ENCODE data around the gene OSGEP. TPM values are rescaled to one million over a fixed set of nuclear protein-coding genes. Genes with fewer than 3 reads are reported as not detected.

OSGEP gene
- 100 to 1,000 TPM in 3 of 4 donors, 10 to 100 TPM in 1; 58.3 to 112 (median 102) TPM for total RNA-seq

GRCh38 chr14:20454516-20455354 lies at the start of gene OSGEP, which contains the start of gene APEX1:
OSGEP (minus strand) TSS chr14:20454812; CDS start chr14:20454683, 129 bp downstream.
APEX1 (plus strand) TSS chr14:20455226; CDS start chr14:20455646, 420 bp downstream.
- peak; percentile 98 to 99 (median 99) for DNase-seq
- Histone ChIP-seq H3K36me3 (peaks cover 0 to 57% (median 0%) of the 10 kb centered on the region in 3 donors), H3K27me3 (no peaks in the 10 kb centered on the region), H3K4me3 (peak within 1 kb of the TSS; percentile 49 to 89 (median 72)), H3K27ac (peak within 1 kb of the TSS; percentile 83 to 97 (median 88)), H3K9me3 (no peaks in the 10 kb centered on the region), H3K4me1 (peaks cover 0 to 49% (median 13%) of the 10 kb centered on the region in 4 donors)
- peak in 3 of 6 experiments; percentile 10 to 27 (median 10) for TF ChIP-seq CTCF (IDR thresholded peaks at IDR 0.05)
- peak; percentile 58 to 92 for TF ChIP-seq POLR2A (IDR thresholded peaks at IDR 0.05)

- Histone ChIP-seq H3K9me3 (no peaks in the 10 kb centered on the region), H3K4me1 (no peaks in the 10 kb centered on the region), H3K27me3 (no peaks in the 10 kb centered on the region), H3K27ac (no peak overlapping the region), H3K4me3 (no peak overlapping the region), H3K36me3 (no peaks in the 10 kb centered on the region)
- no peak for DNase-seq
- TF ChIP-seq POLR2A (IDR thresholded peaks at IDR 0.05) = no peak
- no peak for TF ChIP-seq CTCF (IDR thresholded peaks at IDR 0.05)
These were observed 49.3 kb upstream of the OSGEP start for GRCh38 chr14:20503898-20504297.

GRCh38 chr14:20501346-20501745 lies 46.7 kb upstream of the OSGEP start:
- Histone ChIP-seq H3K27me3 (no peaks in the 10 kb centered on the region), H3K36me3 (no peaks in the 10 kb centered on the region), H3K27ac (no peak overlapping the region), H3K9me3 (no peaks in the 10 kb centered on the region), H3K4me3 (no peak overlapping the region), H3K4me1 (no peaks in the 10 kb centered on the region)
- DNase-seq = no peak
- TF ChIP-seq CTCF (IDR thresholded peaks at IDR 0.05) (no peak), POLR2A (IDR thresholded peaks at IDR 0.05) (no peak)

DNA sequence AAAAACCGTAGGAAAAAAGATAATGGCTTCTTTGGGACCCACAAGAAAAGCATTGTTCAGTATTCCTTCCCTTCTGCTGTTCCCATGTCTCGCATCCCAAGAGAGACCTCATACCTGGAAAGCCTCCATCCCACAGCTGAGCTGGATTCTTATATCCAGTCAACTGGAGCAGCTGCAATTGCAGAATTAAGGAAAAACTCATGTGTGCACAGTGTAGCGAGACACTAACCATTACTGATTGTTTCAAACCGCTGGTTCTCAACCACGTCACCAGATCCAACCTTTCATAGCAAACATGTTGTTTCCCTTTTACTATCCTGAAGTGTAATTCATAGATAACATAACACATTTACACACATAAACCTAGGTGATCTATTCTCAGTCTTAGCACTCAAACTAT lies 45.3 kb upstream of the OSGEP start:
- no peaks in the 10 kb centered on the region for H3K27me3 ChIP-seq
- H3K27ac ChIP-seq = no peak overlapping the region
- H3K4me1 ChIP-seq = no peaks in the 10 kb centered on the region
- no peak for DNase-seq
- TF ChIP-seq POLR2A (IDR thresholded peaks at IDR 0.05) (no peak), CTCF (IDR thresholded peaks at IDR 0.05) (no peak)
- H3K4me3 ChIP-seq = no peak overlapping the region
- no peaks in the 10 kb centered on the region for H3K9me3 ChIP-seq
- no peaks in the 10 kb centered on the region for H3K36me3 ChIP-seq

DNA sequence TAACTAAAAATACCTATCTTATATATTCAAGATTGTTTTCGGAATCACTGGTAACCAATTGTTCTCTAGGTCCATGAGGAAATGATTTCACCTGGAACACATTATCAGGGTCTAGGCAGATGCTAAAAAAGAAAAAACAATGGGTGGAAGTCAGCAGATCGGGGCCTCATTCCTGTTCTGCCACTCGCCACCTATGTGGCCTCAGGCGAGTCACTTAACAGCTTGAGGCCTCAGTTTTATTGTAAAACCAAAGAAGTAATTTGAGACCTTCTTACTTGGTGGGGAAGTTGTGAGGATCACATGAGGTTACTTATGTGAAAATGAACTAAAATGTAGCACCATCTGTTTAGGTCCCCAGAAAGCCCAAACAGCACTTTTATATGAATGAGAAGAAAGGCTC lies 44.5 kb upstream of the OSGEP start:
- Histone ChIP-seq H3K4me1 (no peaks in the 10 kb centered on the region), H3K36me3 (no peaks in the 10 kb centered on the region), H3K9me3 (no peaks in the 10 kb centered on the region), H3K4me3 (no peak overlapping the region), H3K27me3 (no peaks in the 10 kb centered on the region), H3K27ac (no peak overlapping the region)
- TF ChIP-seq POLR2A (IDR thresholded peaks at IDR 0.05) (no peak), CTCF (IDR thresholded peaks at IDR 0.05) (no peak)
- DNase-seq = no peak
